ENCODE data around the gene SLC2A11. TPM values are rescaled to one million over a fixed set of nuclear protein-coding genes. Genes with fewer than 3 reads are reported as not detected.

Gene SLC2A11
- total RNA-seq, 4 donors from 2014 or later = 8.3 to 16.0 (median 14.8) TPM

- H3K27me3 ChIP-seq = no peaks in the 10 kb centered on the region
- peaks cover 0 to 30% (median 0%) of the 10 kb centered on the region in 3 donors for H3K36me3 ChIP-seq
- TF ChIP-seq CTCF (IDR thresholded peaks at IDR 0.05) (no peak), POLR2A (IDR thresholded peaks at IDR 0.05) (no peak)
- H3K4me1 ChIP-seq = peaks cover 0 to 18% (median 8%) of the 10 kb centered on the region in 4 donors
- H3K9me3 ChIP-seq = no peaks in the 10 kb centered on the region
- H3K27ac ChIP-seq = peak overlapping the region in 1 of 4 donors; percentile 85
- DNase-seq = peak; percentile 40 to 49 (median 46)
- H3K4me3 ChIP-seq = no peak overlapping the region
These were observed 21.4 kb upstream of the SLC2A11 start for GRCh38 chr22:23836281-23836680.

GRCh38 chr22:23836692-23837495, 20.8 kb upstream of the SLC2A11 start:
- H3K36me3 ChIP-seq = peaks cover 0 to 24% (median 0%) of the 10 kb centered on the region in 3 donors
- peaks cover 0 to 18% (median 9%) of the 10 kb centered on the region in 4 donors for H3K4me1 ChIP-seq
- no peaks in the 10 kb centered on the region for H3K27me3 ChIP-seq
- H3K9me3 ChIP-seq = no peaks in the 10 kb centered on the region
- no peak for DNase-seq
- peak overlapping the region in 2 of 4 donors; percentile 52 to 65 for H3K4me3 ChIP-seq
- TF ChIP-seq POLR2A (IDR thresholded peaks at IDR 0.05) (no peak), CTCF (IDR thresholded peaks at IDR 0.05) (no peak)
- H3K27ac ChIP-seq = peak overlapping the region in 2 of 4 donors; percentile 61 to 85

- no peak for DNase-seq
- peak overlapping the region in 3 of 4 donors; percentile 52 to 65 (median 58) for H3K4me3 ChIP-seq
- peak overlapping the region in 2 of 4 donors; percentile 61 to 85 for H3K27ac ChIP-seq
- no peaks in the 10 kb centered on the region for H3K9me3 ChIP-seq
- H3K4me1 ChIP-seq = peaks cover 0 to 21% (median 9%) of the 10 kb centered on the region in 4 donors
- no peaks in the 10 kb centered on the region for H3K27me3 ChIP-seq
- TF ChIP-seq CTCF (IDR thresholded peaks at IDR 0.05) = no peak
- TF ChIP-seq POLR2A (IDR thresholded peaks at IDR 0.05) = no peak
- H3K36me3 ChIP-seq = peaks cover 0 to 22% (median 0%) of the 10 kb centered on the region in 3 donors
These were observed 20.2 kb upstream of the SLC2A11 start for GRCh38 chr22:23837496-23837859.

- Histone ChIP-seq H3K27me3 (no peaks in the 10 kb centered on the region), H3K4me3 (peak overlapping the region; percentile 43 to 65 (median 55)), H3K4me1 (peaks cover 0 to 21% (median 12%) of the 10 kb centered on the region in 4 donors), H3K27ac (peak overlapping the region in 2 of 4 donors; percentile 61 to 85), H3K9me3 (no peaks in the 10 kb centered on the region), H3K36me3 (peaks cover 0 to 21% (median 0%) of the 10 kb centered on the region in 3 donors)
- peak in 1 of 3 donors; percentile 54 for DNase-seq
- TF ChIP-seq CTCF (IDR thresholded peaks at IDR 0.05) = no peak
- TF ChIP-seq POLR2A (IDR thresholded peaks at IDR 0.05) = no peak
These were observed 19.6 kb upstream of the SLC2A11 start for GRCh38 chr22:23837911-23838680.

GRCh38 chr22:23838681-23839468, 18.8 kb upstream of the SLC2A11 start, which contains the start of gene DERL3:
Gene DERL3, minus strand, starts transcription at chr22:23839006. Its CDS starts 19 bp downstream, at chr22:23838987.
- Histone ChIP-seq H3K27me3 (no peaks in the 10 kb centered on the region), H3K4me1 (peaks cover 0 to 26% (median 15%) of the 10 kb centered on the region in 4 donors), H3K4me3 (peak within 1 kb of the TSS; percentile 43 to 65 (median 55)), H3K27ac (peak within 1 kb of the TSS in 3 of 4 donors; percentile 34 to 85 (median 61)), H3K9me3 (no peaks in the 10 kb centered on the region), H3K36me3 (peaks cover 0 to 13% (median 0%) of the 10 kb centered on the region in 3 donors)
- TF ChIP-seq CTCF (IDR thresholded peaks at IDR 0.05) = no peak
- no peak for TF ChIP-seq POLR2A (IDR thresholded peaks at IDR 0.05)
- DNase-seq = peak; percentile 99 to 100 (median 100)
